IPS-NIHi11 (cell line): ENCODE measurements around the gene KMT2D.

Experiments
- DNase-seq: peaks from one replicate; pipeline ENCODE4 v3.0.0; 2012; ENCODE audit warnings: mixed read lengths, low spot score

Gene KMT2D

DNA sequence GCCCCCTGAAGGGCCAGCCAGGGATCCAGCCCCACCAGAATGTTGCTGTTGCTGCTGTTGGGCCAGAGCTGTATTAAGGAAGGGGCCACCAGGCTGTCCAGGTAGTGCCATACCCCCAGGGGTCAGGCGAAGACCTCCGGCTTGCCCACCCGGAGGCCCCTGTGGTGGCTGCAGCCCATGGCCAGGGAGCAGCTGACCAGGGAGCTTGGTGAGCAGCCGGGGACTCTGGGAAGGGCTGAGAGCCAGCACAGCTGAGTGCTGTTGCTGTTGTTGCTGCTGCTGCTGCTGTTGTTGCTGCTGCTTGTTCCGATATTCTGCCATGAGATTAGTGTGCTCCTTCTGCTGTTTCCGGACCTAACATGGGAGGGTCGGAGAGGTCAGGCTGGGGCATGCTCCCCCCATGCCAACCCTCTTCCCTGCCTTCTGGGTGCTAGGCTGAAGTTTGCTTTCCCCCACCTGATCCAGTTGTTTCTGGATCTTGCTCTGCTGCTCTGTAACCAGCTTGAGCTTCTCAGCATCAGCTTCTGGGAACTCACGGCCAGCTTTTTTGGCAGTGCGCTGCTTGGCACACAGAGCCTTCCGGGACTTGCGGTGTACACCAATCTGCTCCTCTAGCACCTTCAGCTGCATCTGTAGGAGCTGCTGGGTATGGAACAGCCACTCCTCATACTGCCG lies 26.8 kb downstream of the KMT2D start:
- no peak for DNase-seq

DNA sequence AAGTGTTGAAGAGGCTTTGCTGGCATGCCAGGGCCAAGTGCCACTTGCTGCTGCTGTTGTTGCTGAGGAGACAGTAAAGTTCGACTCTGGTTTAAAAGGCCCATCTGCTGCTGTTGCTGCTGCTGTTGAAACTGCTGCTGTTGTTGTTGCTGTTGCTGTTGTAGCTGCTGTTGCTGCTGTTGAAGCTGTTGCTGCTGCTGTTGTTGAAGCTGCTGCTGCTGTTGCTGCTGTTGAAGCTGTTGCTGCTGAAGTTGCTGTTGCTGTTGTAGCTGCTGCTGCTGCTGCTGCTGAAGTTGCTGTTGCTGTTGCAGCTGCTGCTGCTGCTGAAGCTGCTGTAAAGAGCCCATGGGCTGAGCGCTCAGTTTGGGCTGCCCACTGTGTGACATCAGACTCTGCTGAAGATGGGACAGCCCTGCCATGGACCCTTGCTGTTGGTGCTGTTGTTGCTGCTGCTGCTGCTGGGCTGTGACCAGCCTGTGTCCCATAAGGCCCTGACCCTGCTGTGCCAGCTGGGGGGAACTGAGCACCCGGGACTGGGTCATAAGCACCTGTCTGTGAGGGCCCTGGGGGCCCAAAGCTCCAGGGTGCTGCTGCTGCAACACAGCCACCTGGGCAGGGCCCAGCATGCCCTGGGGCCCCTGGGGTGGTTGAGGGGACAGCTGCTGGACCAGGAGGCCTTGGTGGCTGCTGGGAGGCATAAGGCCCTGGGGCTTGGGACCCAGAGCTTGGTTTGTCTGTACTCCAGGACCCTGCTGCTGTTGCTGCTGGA lies 27.7 kb downstream of the KMT2D start:
- no peak for DNase-seq

DNA sequence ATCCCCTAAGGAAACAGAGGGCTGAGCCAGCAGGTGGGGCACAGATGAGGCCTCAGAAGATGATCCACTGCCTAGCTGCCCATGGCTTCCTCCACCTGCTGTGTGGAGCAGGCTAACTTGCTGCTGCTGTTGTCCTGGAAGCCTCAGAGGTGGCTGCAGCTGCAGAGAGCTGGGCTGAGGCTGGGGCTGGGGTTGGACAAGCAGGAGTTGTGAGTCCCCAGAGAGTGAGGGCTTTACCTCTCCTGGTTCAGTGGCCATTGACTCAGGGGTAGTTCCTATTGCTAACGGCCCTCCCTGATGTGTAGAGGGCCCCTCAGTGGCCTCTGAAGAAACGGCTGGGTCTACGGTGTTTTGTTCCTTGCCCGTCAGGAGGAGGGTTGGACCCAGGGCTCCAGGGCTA lies 28.3 kb downstream of the KMT2D start:
- no peak for DNase-seq

DNA sequence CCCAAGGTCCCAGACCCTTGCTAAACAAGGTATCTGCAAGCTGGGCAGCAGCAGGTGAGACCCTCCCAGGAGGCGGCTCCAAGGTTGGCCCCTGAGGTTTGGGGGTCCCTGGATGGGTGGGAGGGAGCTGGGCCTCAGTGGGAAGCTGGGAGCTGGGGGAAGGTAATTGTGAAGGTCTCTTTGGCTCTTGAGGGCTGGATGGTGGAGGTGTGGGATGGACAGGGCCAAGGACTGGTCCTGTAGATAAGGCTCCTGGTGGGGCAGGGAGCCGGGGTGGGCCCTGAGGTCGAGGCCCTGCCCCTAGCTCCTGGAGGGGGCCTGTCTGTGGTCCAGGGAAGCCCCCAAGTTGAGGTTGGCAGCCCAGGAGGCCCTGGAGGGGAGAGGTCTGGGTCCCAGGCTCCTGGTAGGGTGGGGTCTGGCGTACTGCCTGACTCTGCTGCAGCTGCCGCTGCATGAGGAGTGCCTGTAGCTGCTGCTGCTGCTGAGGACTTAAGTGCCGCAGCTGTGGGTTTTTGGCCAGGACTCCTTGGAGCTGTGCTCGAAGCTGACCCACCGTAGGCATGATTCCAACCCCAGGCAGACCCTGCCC lies 28.9 kb downstream of the KMT2D start:
- DNase-seq: no peak

DNA sequence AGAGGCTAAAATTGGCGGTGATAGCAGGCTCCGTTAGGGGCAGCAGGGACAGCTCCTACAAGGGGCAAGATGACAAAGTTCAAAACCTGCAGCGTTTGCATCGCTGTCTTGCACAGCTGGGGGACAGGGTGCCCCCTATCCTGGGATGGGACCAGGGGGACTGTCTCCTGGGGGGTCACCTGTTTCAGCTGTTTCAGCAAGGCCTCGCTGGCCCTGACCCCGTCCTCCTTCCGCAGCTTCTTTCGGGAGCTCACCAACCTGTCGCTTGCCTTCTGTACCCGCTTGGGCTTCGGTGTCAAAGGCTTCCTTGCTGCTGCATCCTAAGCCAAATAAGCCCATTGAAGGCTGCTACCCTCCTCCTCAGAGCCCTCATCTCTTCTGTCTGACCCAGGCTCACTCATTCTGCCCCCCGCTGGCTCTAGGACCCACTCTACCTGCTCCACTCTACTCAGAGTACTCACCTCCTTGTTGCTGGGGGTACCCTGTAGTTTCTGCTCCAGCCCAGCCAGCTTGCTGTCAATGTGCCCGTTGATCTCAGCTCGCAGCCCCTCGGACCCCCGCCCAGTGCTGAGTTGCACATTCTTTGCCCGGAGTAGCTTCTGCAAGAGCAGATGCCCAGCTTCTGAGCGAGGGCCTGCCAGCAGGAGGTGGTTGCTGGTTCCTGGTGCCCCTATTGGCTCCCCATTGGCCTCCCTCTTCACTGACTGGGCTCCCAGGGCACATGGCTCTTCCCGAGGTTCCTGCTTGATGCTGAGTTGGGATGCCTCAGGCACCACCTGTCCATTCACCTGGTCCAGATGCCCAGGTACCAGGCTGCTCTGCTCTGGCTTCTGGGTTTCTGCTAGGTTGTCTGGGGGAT lies 29.7 kb downstream of the KMT2D start:
- DNase-seq: no peak

DNA sequence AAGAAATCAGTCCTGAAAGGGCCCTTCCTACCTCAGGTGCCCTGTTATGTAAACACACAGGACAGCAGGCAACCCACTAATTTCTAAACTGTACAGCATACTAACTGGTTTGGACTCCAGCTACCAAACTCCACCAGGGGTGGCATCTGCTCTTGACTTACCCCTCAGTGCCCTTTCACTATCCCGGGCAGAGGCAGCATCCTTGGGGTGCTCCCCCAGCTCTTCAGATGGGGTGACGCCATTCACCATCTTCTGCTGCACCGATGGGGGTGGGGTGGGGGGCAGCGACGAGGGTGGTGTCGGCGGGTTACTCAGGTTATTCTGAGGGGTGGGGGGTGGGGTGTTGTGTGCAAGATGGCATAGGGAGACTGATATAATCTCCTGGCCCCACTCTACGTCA lies 30.5 kb downstream of the KMT2D start:
- no peak for DNase-seq

DNA sequence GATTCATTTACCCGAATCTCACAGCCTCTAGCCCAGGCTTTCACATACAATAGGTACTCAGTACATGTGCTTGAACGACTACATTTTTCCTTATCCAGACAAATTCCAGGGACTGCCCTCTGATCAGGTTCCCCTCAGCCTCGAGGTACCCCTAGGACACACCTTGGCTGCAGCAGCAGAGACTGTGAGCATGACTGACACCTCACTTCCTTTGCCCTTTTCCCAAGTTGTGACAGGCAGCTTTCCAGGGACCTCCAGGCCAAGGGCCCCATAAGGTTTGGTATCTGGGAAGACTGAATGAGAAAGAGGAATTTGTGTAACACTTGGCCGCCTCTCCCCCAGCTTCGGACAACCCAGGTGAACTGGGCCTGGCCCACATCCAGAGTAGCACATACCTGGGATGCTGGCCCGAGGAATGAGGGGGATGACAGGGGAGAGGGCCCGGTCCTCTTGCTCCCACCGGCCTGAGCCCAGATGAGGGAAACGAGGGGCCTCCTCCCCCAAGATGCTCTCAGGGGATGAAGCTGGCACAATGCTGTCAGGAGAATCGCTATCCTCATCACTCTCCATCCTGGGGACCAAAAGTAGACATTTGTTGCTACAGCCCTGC lies 31.8 kb downstream of the KMT2D start:
- no peak for DNase-seq

DNA sequence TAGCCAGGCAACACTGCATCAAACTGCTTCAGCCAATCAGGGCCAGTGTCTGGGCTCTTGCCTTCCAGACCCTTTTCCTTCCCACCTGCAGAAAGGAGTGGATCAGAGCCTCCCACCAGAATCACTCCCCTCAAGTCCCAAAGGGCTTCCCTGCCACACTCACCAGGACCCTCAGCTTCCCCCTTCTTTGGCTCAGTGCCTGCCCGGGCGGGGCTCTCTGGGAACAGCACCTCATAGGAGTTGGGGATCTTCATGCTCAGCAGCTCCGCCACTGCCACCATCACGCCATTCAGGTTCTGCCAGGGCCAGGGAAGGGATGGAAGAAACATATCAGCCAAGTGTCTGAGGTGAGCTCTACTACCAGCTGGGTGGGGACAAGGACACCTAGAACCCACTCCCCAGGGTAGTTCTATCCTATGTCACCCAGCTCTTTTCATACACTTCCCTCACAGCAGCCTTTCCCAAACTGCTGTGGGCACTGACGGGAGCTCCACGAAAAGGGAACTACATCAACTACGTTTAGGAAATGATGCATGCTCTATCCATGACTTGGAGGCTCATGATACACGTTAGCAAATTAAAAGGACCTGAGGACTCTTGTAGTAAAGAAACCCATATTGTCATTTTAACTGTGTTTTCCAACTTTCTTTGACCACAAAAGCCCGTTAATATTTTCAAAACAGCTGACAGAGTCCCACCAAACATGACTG lies 32.6 kb downstream of the KMT2D start:
- DNase-seq: no peak

DNA sequence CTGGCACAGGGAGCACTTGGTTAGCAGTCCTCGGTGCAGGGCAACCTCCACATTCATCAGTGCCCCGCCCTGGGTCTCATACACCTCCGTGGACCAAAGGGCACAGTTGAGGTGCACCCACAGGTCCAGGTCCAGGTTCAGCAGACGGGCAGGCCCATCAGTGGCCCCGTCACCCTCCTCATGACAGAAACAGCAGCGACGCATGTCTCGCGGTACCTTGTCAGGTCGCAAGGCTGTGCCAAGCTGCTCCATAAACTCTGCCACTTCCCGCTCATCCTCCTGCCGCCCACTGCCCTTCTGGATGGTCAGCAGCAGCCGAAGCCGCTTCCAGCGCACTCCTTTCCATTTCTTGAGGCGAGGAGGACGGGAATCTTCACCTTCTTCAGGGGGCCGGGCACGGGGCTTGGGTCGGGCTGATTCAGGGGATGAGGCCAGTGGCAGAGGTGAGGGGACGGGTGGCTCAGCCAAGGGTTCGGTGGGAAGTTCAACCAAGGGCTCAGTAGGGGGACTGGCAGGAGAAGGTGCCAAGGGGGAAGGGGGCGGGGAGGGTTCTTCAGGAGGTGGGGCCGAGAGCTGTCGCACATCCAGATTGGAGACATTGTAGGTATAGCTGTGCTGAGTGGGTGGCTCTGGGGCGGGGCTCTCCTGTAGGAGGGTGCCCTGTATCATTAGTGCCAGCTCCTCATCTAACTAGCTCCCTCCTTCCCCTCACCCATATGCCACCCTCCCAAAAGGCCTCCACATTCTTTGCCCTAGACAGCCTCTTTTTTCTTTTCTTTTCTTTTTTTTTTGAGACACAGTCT lies 33.7 kb downstream of the KMT2D start:
- DNase-seq: no peak

DNA sequence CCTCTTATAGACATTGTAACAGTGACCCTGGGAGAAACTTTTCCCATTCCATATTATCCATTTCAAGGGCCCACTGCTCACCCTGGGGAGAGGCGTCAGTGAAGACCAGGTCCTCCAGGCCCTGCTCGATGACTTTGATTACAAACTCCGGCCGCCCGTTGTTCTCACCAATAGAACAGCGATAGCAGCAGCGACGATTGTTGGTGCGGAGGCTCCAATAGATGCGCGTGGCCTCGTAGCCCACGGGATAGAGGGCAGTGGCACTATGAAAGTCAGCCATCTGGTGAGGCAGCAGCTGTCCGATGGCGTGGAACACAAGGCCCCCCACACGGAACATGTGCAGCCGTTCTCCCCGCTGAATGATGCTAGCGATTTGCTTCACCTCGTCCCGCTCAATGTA lies 34.5 kb downstream of the KMT2D start:
- no peak for DNase-seq

DNA sequence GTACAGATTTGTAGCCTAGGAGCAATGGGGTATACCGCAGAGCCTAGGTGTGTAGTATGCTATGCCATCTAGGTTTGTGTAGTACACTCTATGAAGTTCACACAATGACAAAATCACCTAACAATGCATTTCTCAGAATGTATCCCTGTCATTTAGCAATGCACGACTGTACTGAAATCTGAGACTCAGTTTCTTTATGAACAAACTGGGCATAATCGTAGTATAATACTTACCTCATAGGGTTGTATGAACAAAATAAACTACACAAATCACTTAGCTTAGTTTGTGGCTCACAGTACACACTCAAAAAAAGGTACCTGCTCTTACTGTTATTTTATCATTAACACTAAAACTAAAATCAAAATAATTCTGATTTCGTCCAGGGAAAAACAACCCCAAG lies 35.1 kb downstream of the KMT2D start:
- DNase-seq: no peak

DNA sequence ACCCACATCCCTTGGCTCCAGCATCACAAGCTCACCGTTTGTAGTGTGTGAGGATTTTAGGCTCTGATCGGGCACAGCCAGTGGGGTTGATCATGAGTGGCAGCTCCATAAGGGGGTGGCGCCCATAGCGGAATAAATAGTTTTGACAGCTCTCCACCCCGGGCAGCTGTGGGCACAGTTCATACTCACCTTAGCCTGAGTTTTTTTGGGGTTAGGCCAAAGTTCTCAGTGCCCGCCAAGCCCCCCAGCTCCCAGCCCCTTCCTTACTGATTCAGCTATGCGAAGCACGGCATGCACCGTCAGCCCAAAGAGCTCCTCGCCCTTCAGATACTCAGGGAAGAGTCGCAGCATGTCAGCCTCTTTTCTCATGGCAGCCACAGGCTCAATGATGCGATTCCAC lies 36.1 kb downstream of the KMT2D start:
- DNase-seq: no peak

DNA sequence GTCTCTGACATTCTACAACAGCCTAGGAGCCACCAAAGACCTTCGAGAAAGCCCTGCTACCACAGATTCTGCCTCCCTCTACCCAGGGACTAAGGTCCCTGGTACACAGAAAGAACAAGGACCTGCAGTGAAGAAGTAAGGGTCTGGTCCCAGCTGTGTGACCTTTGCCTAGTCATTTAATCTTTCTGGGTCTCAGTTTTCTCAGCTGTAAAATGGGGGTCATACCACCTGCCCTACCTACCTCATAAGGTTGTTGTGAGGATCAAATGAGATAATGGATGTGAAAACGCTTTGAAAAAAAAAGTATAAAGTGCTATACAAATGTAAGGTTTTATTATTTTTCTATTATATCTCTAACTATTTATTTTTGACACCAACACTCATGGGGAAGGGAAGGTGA lies 36.8 kb downstream of the KMT2D start:
- no peak for DNase-seq

DNA sequence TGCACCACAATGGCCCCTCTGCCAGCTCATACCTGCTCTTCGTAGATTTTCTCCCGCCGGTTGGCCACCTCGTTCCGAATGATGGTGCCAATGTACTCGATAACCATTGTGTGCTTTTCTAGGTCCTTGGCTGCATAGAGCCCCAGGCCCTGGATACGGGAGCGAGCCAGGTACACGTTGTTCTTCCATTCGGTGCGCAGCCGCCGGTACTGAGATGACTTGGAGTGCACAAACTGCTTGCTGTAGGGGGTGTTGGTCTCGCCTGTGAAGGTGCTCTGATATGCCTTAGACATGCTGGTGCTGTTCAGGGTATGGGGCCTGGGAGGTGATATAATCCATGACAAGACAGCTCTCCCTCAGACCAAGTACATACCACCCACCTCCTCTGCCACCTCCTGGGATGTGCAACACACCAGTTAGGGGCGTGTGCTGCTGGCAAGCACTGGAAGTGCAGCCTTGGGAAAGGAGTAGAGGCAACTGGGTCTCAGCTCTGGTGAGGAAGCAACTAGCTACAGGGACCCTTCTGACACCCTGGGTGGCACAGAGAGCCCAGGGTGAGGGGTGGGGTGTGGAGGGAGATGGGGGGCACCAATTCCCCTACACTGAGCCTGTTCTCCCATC lies 37.9 kb downstream of the KMT2D start:
- no peak for DNase-seq

DNA sequence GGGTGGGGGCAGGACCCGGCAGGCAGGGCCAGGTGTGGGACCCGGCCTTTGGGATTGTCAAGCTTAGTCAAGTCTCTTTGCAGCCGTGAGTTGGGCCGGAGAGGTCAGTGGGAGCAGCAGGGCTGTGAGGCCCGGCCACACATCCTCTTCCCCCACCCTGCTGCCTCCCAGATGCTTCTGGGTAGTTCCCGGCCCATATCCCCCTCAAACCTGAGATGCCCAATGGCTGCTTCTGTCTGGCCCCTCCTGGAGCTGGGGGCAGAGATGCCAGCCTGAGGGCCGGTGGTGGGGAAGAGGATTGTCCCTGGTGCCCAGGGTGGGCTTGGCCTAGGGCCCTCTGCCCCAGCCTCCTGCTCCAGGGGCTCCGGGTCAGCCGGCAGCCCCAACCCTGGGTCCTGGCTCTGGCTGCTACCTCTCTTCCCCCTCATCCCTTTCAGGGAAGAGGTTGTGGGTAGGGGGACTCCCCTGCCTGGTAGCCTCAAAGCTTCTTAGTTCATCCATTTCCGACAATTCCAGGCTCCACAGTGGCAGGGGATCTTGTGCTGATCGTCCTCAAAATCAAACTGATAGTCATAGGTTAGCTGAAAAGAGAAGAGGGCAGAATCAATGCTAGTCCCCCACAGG lies 39.2 kb downstream of the KMT2D start:
- no peak for DNase-seq

DNA sequence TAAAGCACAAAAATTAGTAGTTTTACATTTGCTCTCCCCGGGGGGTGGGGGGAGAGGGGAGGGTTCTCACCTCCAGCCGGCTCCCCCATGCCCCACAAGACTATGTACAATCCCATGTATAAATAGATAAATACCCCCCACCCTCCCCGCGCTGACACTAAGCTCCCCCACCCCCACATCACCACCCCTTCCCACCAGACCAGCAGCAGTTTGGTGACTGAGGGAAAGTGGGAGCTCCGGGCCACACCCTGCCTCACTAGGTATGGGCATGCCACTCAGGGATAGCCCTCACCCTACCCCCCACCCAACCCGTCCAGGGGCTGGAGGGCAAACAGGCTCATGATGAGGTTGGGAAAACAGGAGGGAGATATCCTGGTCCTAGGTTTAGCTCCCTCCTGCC lies 40.2 kb downstream of the KMT2D start:
- DNase-seq: no peak

DNA sequence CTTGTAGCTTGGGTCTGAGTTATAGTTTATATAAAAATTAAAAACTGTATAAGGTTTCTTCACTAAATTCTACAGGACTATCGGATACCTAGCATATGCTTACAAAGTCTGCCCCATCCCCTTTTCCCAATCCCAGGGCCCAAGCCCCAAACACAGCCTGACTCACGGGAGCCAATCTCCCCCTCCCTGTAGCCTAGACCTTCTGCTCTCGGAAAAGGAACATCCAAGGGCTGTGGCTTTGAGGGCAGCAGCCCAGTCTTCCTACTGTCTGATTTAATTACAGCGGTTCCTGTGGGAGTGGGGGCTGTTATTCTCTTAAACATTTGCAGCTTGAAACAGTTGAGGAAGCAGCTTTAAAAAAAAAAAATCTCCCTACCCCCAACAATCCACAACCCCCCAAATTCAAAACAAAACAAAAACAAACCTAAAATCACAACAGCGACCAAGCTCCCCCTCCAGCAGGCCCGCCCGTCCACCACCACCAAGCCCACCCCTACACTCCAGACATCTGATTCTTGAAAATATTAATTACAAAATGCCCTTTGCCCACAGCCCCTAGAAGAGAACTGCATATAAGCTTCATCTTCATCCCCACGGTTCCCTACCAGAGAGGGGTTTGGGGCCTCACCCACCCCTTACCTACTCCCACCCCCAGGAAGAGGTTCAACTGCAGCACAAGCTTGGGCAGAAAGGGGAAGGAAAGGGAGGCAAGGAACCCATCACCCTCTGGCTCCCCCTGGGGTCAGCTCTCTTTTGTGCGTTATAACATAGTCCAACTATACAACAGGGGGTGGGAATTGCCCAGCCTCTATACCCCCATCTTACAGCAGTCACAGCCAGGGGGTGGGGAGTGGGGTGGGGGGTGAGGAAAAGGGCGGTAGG lies 40.9 kb downstream of the KMT2D start:
- DNase-seq: peak; percentile 82

DNA sequence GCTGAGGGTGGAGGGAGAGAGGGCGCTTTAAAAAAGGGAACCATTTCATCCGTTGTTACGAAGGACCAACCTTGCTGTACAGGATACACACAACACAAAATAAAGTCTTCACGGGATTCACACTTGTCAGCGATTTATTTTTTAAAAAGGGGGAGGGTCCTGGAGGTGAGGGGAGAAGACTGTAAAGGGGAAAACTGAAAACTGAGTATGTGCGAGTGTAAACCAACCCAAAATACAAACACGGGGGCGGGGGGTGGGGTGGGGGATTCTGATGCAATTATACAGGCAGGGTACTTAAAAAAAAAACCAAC lies 41.5 kb downstream of the KMT2D start:
- DNase-seq: no peak
